ENCODE data around the gene WNK2. TPM values are rescaled to one million over a fixed set of nuclear protein-coding genes. Genes with fewer than 3 reads are reported as not detected.

Gene WNK2
- total and polyA plus RNA-seq, 2 donors (not counting 3 experiments of a cell fraction or from before 2014, with no cell fraction given), result not detected

- BruUV-seq (replicated peaks), result no TSS peak
- H3K4me1 ChIP-seq (ENCODE audit: control insufficient read depth, extremely low read depth, insufficient read depth, low read length), result no peaks in the 10 kb centered on the region
- H3K4me2 ChIP-seq (ENCODE audit: insufficient read depth, low read length), result no peak overlapping the region
- no peak overlapping the region for H2AFZ ChIP-seq (ENCODE audit: low read depth, low read length)
- no peaks in the 10 kb centered on the region for H3K9me3 ChIP-seq (replicated peaks; ENCODE audit: control insufficient read depth, insufficient read depth, low read length)
- H3K36me3 ChIP-seq (ENCODE audit: control insufficient read depth in 2 of 2, extremely low read depth in 1 of 2, insufficient read depth in 2 of 2, low read length in 2 of 2), result no peaks in the 10 kb centered on the region
- ChIA-PET POLR2A (no interaction called here), CTCF (no interaction called here)
- DNase-seq (ENCODE audit: low read depth, low spot score) (no peak), FAIRE-seq (no peak)
- H3K9me1 ChIP-seq (replicated peaks; ENCODE audit: control insufficient read depth, extremely low read depth, insufficient read depth, low read length), result no peaks in the 10 kb centered on the region
- no peak overlapping the region for H3K4me3 ChIP-seq (replicated peaks in 1 of 3; ENCODE audit: insufficient read depth in 1 of 3, low read depth in 1 of 3, low read length in 3 of 3)
- TF ChIP-seq POLR2AphosphoS5 (IDR thresholded peaks at IDR 0.05; ENCODE audit: insufficient read depth, low read depth, low read length), result no peak
- TF ChIP-seq FOS (IDR thresholded peaks at IDR 0.05; ENCODE audit: borderline replicate concordance, insufficient read depth, low read length), result no peak
- TF ChIP-seq CTCF (IDR thresholded peaks at IDR 0.05; ENCODE audit: extremely low read depth in 1 of 2, insufficient read depth in 1 of 2, low read depth in 1 of 2, low read length in 2 of 2), result no peak
- no peak for TF ChIP-seq GATA2 (IDR thresholded peaks at IDR 0.05; ENCODE audit: insufficient read depth, insufficient read length, low read depth, low read length)
- no peak for TF ChIP-seq MAX (IDR thresholded peaks at IDR 0.05; ENCODE audit: insufficient read depth, insufficient read length)
- H3K27ac ChIP-seq (ENCODE audit: insufficient read depth, low read depth, low read length), result no peak overlapping the region
- no peaks in the 10 kb centered on the region for H4K20me1 ChIP-seq (replicated peaks; ENCODE audit: control insufficient read depth, extremely low read depth, insufficient read depth, low read length)
- no peaks in the 10 kb centered on the region for H3K27me3 ChIP-seq (ENCODE audit: control insufficient read depth in 2 of 2, insufficient read depth in 2 of 2, low read length in 2 of 2)
- H3K79me2 ChIP-seq (ENCODE audit: control insufficient read depth, insufficient read depth, low read length), result no peaks in the 10 kb centered on the region
- intact Hi-C loops (cut with micrococcal nuclease) (no loop called here), dilution Hi-C loops (cut with MboI; ENCODE audit: extremely low pct_ligation_motif_present, low sequenced_read_pairs) (no loop called here)
- no peak overlapping the region for H3K9ac ChIP-seq (replicated peaks; ENCODE audit: extremely low read depth, insufficient read depth, low read length)
Observed at GRCh38 chr9:93255494-93255867, 71.5 kb downstream of the WNK2 start.

Measured in endothelial cell of umbilical vein (primary cell).